PC-3 (cell line): ENCODE data around the gene PUS3.

ENCODE experiments used
- EZH2 ChIP-seq: fragments of 300-600 bp; sonication (generic); IDR thresholded peaks from one replicate; pipeline ENCODE4 v1.6.1; 2017; ENCODE audit warnings: antibody characterized with exemption, mild to moderate bottlenecking, low read length; ENCODE audit not compliant: unreplicated experiment
- EZH2phosphoT487 ChIP-seq: fragments of 300-600 bp; sonication (generic); IDR thresholded peaks from 2 replicates; pipeline ENCODE4 v1.6.1; 2018; ENCODE audit warnings: mild to moderate bottlenecking, antibody characterized with exemption, low read length, borderline replicate concordance
- TF ChIP-seq, protein P1 (sequence below): fragments of 300-600 bp; sonication (generic); conservative IDR thresholded peaks from 2 replicates; pipeline ENCODE4 v1.5.1; 2017; ENCODE audit warnings: antibody characterized with exemption, low read depth, mild to moderate bottlenecking, low read length

DNA sequence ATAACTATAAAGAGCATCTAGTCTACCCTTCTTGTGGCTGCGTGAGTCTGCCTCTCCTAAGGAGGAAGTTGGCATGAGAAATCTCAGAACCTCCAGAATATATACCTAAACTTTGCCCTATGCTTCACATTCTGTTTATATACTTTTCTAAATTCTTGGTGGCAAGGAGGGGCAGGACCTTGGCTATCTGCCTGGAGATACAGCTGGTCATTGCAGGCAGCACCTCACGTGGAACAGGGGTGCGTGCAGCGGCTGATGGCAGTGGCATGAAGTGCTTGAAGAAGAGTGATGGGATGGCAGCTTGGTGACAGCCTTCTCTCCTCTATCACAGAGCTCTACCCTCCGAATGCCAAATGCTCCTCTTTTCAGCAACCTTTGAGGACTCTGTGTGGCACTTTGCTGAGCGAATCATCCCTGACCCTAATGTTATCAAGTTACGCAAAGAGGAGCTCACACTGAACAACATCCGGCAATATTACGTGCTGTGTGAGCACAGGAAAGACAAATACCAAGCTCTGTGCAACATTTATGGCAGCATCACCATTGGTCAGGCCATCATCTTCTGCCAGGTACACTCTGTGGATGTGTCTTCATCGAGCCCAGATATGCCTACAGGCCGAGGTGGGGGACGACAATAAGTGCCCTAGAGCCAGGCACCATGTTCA, 13.8 kb upstream of the PUS3 start:
- TF ChIP-seq, protein P1, sequence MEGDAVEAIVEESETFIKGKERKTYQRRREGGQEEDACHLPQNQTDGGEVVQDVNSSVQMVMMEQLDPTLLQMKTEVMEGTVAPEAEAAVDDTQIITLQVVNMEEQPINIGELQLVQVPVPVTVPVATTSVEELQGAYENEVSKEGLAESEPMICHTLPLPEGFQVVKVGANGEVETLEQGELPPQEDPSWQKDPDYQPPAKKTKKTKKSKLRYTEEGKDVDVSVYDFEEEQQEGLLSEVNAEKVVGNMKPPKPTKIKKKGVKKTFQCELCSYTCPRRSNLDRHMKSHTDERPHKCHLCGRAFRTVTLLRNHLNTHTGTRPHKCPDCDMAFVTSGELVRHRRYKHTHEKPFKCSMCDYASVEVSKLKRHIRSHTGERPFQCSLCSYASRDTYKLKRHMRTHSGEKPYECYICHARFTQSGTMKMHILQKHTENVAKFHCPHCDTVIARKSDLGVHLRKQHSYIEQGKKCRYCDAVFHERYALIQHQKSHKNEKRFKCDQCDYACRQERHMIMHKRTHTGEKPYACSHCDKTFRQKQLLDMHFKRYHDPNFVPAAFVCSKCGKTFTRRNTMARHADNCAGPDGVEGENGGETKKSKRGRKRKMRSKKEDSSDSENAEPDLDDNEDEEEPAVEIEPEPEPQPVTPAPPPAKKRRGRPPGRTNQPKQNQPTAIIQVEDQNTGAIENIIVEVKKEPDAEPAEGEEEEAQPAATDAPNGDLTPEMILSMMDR: no peak
- TF ChIP-seq EZH2 (no peak), EZH2phosphoT487 (no peak)
